Trophoblast cell (in vitro differentiated cells and primary cell): Measurements from ENCODE around the gene NR3C1.

Source experiments
- DNase-seq, 2 donors: peaks; one replicate each; pipeline ENCODE4 v3.0.0-alpha.2; 2016
- H2AFZ ChIP-seq: 2 replicates; pipeline ENCODE4 v1.6.1; 2013; ENCODE audit warnings: low read length, moderate library complexity, mild to moderate bottlenecking; ENCODE audit not compliant: insufficient read depth, poor library complexity
- H2AK5ac ChIP-seq: 2 replicates; pipeline ENCODE4 v1.6.1; 2013; ENCODE audit warnings: mild to moderate bottlenecking, low read length
- H2BK120ac ChIP-seq: 2 replicates; pipeline ENCODE4 v1.6.1; 2013; ENCODE audit warnings: low read length, mild to moderate bottlenecking, moderate library complexity; ENCODE audit not compliant: insufficient read depth, poor library complexity
- H2BK12ac ChIP-seq: 2 replicates; pipeline ENCODE4 v1.6.1; 2013; ENCODE audit warnings: mild to moderate bottlenecking, low read length, moderate library complexity
- H2BK5ac ChIP-seq: 2 replicates; pipeline ENCODE4 v1.6.1; 2013; ENCODE audit warnings: low read length, low read depth, moderate library complexity, mild to moderate bottlenecking; ENCODE audit not compliant: poor library complexity
- H3K14ac ChIP-seq: 2 replicates; pipeline ENCODE4 v1.6.1; 2013; ENCODE audit warnings: mild to moderate bottlenecking, low read length
- H3K18ac ChIP-seq: 2 replicates; pipeline ENCODE4 v1.6.1; 2013; ENCODE audit warnings: mild to moderate bottlenecking, low read length
- H3K23ac ChIP-seq: 2 replicates; pipeline ENCODE4 v1.6.1; 2013; ENCODE audit warnings: low read length
- H3K27ac ChIP-seq: 2 replicates; pipeline ENCODE4 v1.5.1; 2013; ENCODE audit warnings: low read depth, mild to moderate bottlenecking, inconsistent platforms, low read length, moderate library complexity
- H3K27me3 ChIP-seq: 2 replicates; pipeline ENCODE4 v1.6.1; 2013; ENCODE audit warnings: inconsistent platforms, mild to moderate bottlenecking, low read length, moderate library complexity; ENCODE audit not compliant: insufficient read depth
- H3K36me3 ChIP-seq, 2 experiments: 1 replicate in 1 of 2; 2 replicates in 1 of 2; pipeline ENCODE4 v1.6.1; 2013; ENCODE audit warnings: low read length in 2 of 2, mild to moderate bottlenecking in 2 of 2, moderate library complexity in 1 of 2; ENCODE audit not compliant: insufficient read depth in 2 of 2, control insufficient read depth in 1 of 2
- H3K4ac ChIP-seq: 2 replicates; pipeline ENCODE4 v1.6.1; 2013; ENCODE audit warnings: low read depth, mild to moderate bottlenecking, low read length, moderate library complexity
- H3K4me1 ChIP-seq, 2 experiments: 1 replicate in 1 of 2; 2 replicates in 1 of 2; pipeline ENCODE4 v1.6.1; 2013; ENCODE audit warnings: low read length in 2 of 2, mild to moderate bottlenecking in 2 of 2, moderate library complexity in 1 of 2; ENCODE audit not compliant: insufficient read depth in 2 of 2, control insufficient read depth in 1 of 2
- H3K4me2 ChIP-seq: 2 replicates; pipeline ENCODE4 v1.6.1; 2013; ENCODE audit warnings: inconsistent platforms, mild to moderate bottlenecking, low read length, moderate library complexity
- H3K4me3 ChIP-seq: 2 replicates; pipeline ENCODE4 v1.5.1; 2013; ENCODE audit warnings: mild to moderate bottlenecking, low read depth, low read length, inconsistent platforms
- H3K79me1 ChIP-seq: one replicate; pipeline ENCODE4 v1.6.1; 2013; ENCODE audit warnings: low read length
- H3K79me2 ChIP-seq: 2 replicates; pipeline ENCODE4 v1.6.1; 2013; ENCODE audit warnings: low read length, mild to moderate bottlenecking; ENCODE audit not compliant: control insufficient read depth, insufficient read depth, poor library complexity
- H3K9ac ChIP-seq: 2 replicates; pipeline ENCODE4 v1.6.1; 2013; ENCODE audit warnings: mild to moderate bottlenecking, low read length
- H3K9me3 ChIP-seq: 2 replicates; pipeline ENCODE4 v1.6.1; 2013; ENCODE audit warnings: low read depth, mild to moderate bottlenecking, control low read depth, inconsistent platforms, low read length; ENCODE audit not compliant: insufficient read depth
- H4K12ac ChIP-seq: 2 replicates; pipeline ENCODE4 v1.6.1; 2013; ENCODE audit warnings: low read depth, mild to moderate bottlenecking, low read length, moderate library complexity
- H4K8ac ChIP-seq: 2 replicates; pipeline ENCODE4 v1.6.1; 2013; ENCODE audit warnings: low read depth, mild to moderate bottlenecking, low read length, moderate library complexity
- H4K91ac ChIP-seq: one replicate; pipeline ENCODE4 v1.6.1; 2013; ENCODE audit warnings: low read depth, mild to moderate bottlenecking, low read length, moderate library complexity
- WGBS: extraction: QIAGEN DNeasy Blood & Tissue Kit; methylation state at CpG from one replicate; pipeline ENCODE4 v1.1.7; 2013; ENCODE audit warnings: missing lambda C conversion rate; ENCODE audit not compliant: insufficient read length, insufficient coverage; ENCODE audit errors: extremely low coverage; 5-methylcytosine and 5-hydroxymethylcytosine counted together

Gene NR3C1

GRCh38 chr5:143373076-143373475, 30.4 kb downstream of the NR3C1 start:
- H3K4me1 ChIP-seq, result peaks cover 0 to 3% of the 10 kb centered on the region in 2 experiments
- no peak overlapping the region for H2BK5ac ChIP-seq
- no peak overlapping the region for H3K4me3 ChIP-seq
- no peak overlapping the region for H2AFZ ChIP-seq
- no peak overlapping the region for H3K4me2 ChIP-seq
- H2BK120ac ChIP-seq, result no peak overlapping the region
- no peak overlapping the region for H3K23ac ChIP-seq
- H3K4ac ChIP-seq, result no peak overlapping the region
- no peak overlapping the region for H3K18ac ChIP-seq
- H2BK12ac ChIP-seq, result no peak overlapping the region
- no peak overlapping the region for H3K9ac ChIP-seq
- no CpG with 5 or more reads among the region's 3 CpGs for WGBS
- H2AK5ac ChIP-seq, result no peak overlapping the region
- H4K91ac ChIP-seq, result no peak overlapping the region
- no peak overlapping the region for H4K8ac ChIP-seq
- no peaks in the 10 kb centered on the region for H3K79me1 ChIP-seq
- H3K79me2 ChIP-seq, result no peaks in the 10 kb centered on the region
- no peak overlapping the region for H3K27ac ChIP-seq
- H4K12ac ChIP-seq, result no peak overlapping the region
- no peak for DNase-seq
- no peak overlapping the region for H3K14ac ChIP-seq
- no peaks in the 10 kb centered on the region for H3K9me3 ChIP-seq
- H3K27me3 ChIP-seq, result no peaks in the 10 kb centered on the region
- no peaks in the 10 kb centered on the region for H3K36me3 ChIP-seq

DNA sequence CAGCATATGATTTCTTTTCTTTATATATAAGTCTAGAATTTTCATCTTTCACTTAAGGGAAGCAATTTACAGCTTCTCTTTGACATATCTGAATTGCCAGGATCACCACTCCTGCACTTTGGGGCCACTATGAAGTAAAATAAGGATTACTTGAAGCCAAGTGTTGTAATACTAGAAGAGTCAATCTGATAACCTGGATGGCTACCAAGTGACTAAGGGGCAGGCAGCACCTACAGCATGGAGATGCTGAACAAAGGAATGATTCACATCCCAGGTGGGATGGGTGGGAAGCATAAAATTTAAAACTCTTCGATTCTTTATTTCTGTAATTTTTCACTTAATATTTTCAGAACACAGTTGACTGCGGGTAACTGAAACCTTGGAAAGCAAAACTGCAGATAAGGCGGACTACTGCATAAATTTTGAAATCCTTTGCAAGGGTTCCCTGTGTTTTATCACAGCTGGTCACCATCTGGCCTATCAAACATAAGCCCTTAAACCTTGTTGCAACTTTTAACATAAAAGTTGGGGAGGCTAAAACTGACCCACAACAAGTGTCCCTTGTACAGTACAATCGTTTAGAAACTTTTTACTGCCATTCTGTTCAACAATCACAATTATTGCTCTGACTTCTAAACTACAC, 31.2 kb downstream of the NR3C1 start:
- Histone ChIP-seq H3K4ac (no peak overlapping the region), H4K8ac (no peak overlapping the region), H3K4me2 (no peak overlapping the region), H3K4me3 (no peak overlapping the region), H3K27me3 (no peaks in the 10 kb centered on the region), H3K27ac (no peak overlapping the region), H2BK12ac (no peak overlapping the region), H3K14ac (no peak overlapping the region), H2BK5ac (no peak overlapping the region), H3K9ac (no peak overlapping the region), H3K36me3 (no peaks in the 10 kb centered on the region), H3K79me1 (no peaks in the 10 kb centered on the region), H3K23ac (no peak overlapping the region), H4K91ac (no peak overlapping the region), H2AK5ac (no peak overlapping the region), H3K4me1 (peaks cover 0 to 3% of the 10 kb centered on the region in 2 experiments), H3K18ac (no peak overlapping the region), H3K9me3 (no peaks in the 10 kb centered on the region), H4K12ac (no peak overlapping the region), H2AFZ (no peak overlapping the region), H2BK120ac (no peak overlapping the region), H3K79me2 (no peaks in the 10 kb centered on the region)
- WGBS, result no CpG with 5 or more reads among the region's 4 CpGs
- no peak for DNase-seq

GRCh38 chr5:143370440-143370839, 33.0 kb downstream of the NR3C1 start:
- Histone ChIP-seq H3K4me2 (no peak overlapping the region), H3K4me3 (no peak overlapping the region), H3K27me3 (no peaks in the 10 kb centered on the region), H3K36me3 (no peaks in the 10 kb centered on the region), H2AFZ (no peak overlapping the region), H3K79me1 (no peaks in the 10 kb centered on the region), H3K23ac (no peak overlapping the region), H3K4ac (no peak overlapping the region), H2BK5ac (no peak overlapping the region), H4K91ac (no peak overlapping the region), H3K9me3 (no peaks in the 10 kb centered on the region), H3K27ac (no peak overlapping the region), H2BK120ac (no peak overlapping the region), H2AK5ac (no peak overlapping the region), H3K4me1 (no peaks in the 10 kb centered on the region), H2BK12ac (no peak overlapping the region), H3K79me2 (no peaks in the 10 kb centered on the region), H3K18ac (no peak overlapping the region), H4K8ac (no peak overlapping the region), H3K14ac (no peak overlapping the region), H3K9ac (no peak overlapping the region), H4K12ac (no peak overlapping the region)
- DNase-seq, result no peak
- WGBS, result no CpG with 5 or more reads among the region's 3 CpGs

- Histone ChIP-seq H4K91ac (no peak overlapping the region), H2BK12ac (no peak overlapping the region), H2AFZ (no peak overlapping the region), H3K4me2 (no peak overlapping the region), H3K27ac (no peak overlapping the region), H2BK5ac (no peak overlapping the region), H3K9me3 (no peaks in the 10 kb centered on the region), H3K4me3 (no peak overlapping the region), H3K9ac (no peak overlapping the region), H3K4ac (no peak overlapping the region), H4K12ac (no peak overlapping the region), H3K79me2 (no peaks in the 10 kb centered on the region), H3K36me3 (no peaks in the 10 kb centered on the region), H3K14ac (no peak overlapping the region), H3K4me1 (no peaks in the 10 kb centered on the region), H2BK120ac (no peak overlapping the region), H2AK5ac (no peak overlapping the region), H4K8ac (no peak overlapping the region), H3K79me1 (no peaks in the 10 kb centered on the region), H3K18ac (no peak overlapping the region), H3K27me3 (no peaks in the 10 kb centered on the region), H3K23ac (no peak overlapping the region)
- no CpG with 5 or more reads among the region's 2 CpGs for whole genome bisulfite sequencing
- peak in 1 of 2 donors; percentile 57 for DNase-seq
Observed at GRCh38 chr5:143364061-143364460, 39.4 kb downstream of the NR3C1 start.
